Immature natural killer cell (primary cell): ENCODE data around the gene LPAR6. TPM values are rescaled to one million over a fixed set of nuclear protein-coding genes. Genes with fewer than 3 reads are reported as not detected.
A peak's percentile ranks its signal among the peaks of the same experiment; 100 is the strongest.
"Not testable (repeated sequence)": the region's sequence is repeated elsewhere in the genome, so short reads cannot be mapped to it uniquely, and the experiment has no call there.

Source experiments
- DNase-seq, 3 donors: peaks; one replicate each; pipeline ENCODE4 v3.0.0; 2022; ENCODE audit warnings: mixed read lengths in 1 of 3
- H3K27ac Mint-ChIP-seq, 6 donors: one replicate each; pipeline ENCODE4 v1.8.0; 2020; ENCODE audit warnings: mixed read lengths in 6 of 6, mild to moderate bottlenecking in 5 of 6, inconsistent platforms in 4 of 6, moderate library complexity in 3 of 6
- H3K27me3 Mint-ChIP-seq, 3 donors: one replicate each; pipeline ENCODE4 v1.8.0; 2020 to 2021; ENCODE audit warnings: low read depth in 3 of 3, mild to moderate bottlenecking in 3 of 3, mixed read lengths in 3 of 3, moderate library complexity in 3 of 3, inconsistent platforms in 1 of 3
- H3K36me3 Mint-ChIP-seq, 3 donors: one replicate each; pipeline ENCODE4 v1.8.0; 2020; ENCODE audit warnings: mixed read lengths in 3 of 3, inconsistent platforms in 2 of 3, mild to moderate bottlenecking in 2 of 3
- H3K4me1 Mint-ChIP-seq, 2 donors: one replicate each; pipeline ENCODE4 v1.8.0; 2020; ENCODE audit warnings: inconsistent platforms in 2 of 2, mild to moderate bottlenecking in 2 of 2, mixed read lengths in 2 of 2, moderate library complexity in 1 of 2
- H3K4me3 Mint-ChIP-seq, 5 donors: one replicate each; pipeline ENCODE4 v1.8.0; 2020; ENCODE audit warnings: mild to moderate bottlenecking in 5 of 5, mixed read lengths in 5 of 5, inconsistent platforms in 3 of 5, moderate library complexity in 3 of 5
- H3K9me3 Mint-ChIP-seq, 6 donors: one replicate each; pipeline ENCODE4 v1.8.0; 2020; ENCODE audit warnings: mild to moderate bottlenecking in 6 of 6, mixed read lengths in 6 of 6, inconsistent platforms in 4 of 6, moderate library complexity in 3 of 6
- polyA plus RNA-seq, 3 donors: library from polyadenylated mRNA; unstranded; fragments of 300-500 nt; fragmentation: Illumina TruSeq; gene quantifications; one replicate each; pipeline ENCODE4 v1.2.3, GENCODE V29; 2021

LPAR6 gene, protein sequence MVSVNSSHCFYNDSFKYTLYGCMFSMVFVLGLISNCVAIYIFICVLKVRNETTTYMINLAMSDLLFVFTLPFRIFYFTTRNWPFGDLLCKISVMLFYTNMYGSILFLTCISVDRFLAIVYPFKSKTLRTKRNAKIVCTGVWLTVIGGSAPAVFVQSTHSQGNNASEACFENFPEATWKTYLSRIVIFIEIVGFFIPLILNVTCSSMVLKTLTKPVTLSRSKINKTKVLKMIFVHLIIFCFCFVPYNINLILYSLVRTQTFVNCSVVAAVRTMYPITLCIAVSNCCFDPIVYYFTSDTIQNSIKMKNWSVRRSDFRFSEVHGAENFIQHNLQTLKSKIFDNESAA
- 10 to 100 TPM in 2 of 3 donors, 1 to 10 TPM in 1; 9.4 to 19.3 (median 14.6) TPM for polyA plus RNA-seq

DNA sequence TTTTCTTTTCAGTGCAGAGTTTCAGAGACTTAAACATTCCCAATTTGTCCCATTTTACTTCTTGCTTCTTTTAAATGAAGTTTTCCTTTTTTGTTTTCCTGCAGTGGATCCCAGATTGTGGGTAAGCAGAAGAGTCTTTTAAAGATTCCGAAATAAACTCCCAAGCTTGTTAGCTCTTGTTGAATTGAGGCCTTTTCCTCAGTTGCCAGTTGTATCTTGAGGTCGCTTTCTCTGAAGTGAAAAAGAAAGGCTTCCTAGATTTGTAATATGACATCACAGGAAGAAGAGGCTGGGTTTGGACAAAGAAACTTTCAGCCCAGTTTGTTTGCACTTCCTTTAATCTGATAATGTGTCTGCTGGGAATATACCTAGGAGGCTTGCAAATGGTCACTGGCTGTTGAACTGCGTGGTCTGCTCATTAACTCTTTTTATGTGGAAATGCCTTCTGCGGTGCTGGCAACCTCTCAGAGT lies at the start of gene LPAR6:
TSS of gene LPAR6 (minus strand) at position 233 of the 471 bp plus-strand sequence. CDS start 690 bp downstream, outside the sequence.
- Mint-ChIP-seq H3K9me3 (no peaks in the 10 kb centered on the region), H3K27ac (peak within 1 kb of the TSS; percentile 93 to 99 (median 96)), H3K4me1 (peaks cover 47 to 76% of the 10 kb centered on the region in 2 donors), H3K36me3 (peaks cover 8 to 23% (median 22%) of the 10 kb centered on the region in 3 donors), H3K27me3 (peaks cover 0 to 7% (median 2%) of the 10 kb centered on the region in 3 donors), H3K4me3 (peak within 1 kb of the TSS; percentile 93 to 99 (median 97))
- DNase-seq: peak; percentile 25 to 31 (median 26)

DNA sequence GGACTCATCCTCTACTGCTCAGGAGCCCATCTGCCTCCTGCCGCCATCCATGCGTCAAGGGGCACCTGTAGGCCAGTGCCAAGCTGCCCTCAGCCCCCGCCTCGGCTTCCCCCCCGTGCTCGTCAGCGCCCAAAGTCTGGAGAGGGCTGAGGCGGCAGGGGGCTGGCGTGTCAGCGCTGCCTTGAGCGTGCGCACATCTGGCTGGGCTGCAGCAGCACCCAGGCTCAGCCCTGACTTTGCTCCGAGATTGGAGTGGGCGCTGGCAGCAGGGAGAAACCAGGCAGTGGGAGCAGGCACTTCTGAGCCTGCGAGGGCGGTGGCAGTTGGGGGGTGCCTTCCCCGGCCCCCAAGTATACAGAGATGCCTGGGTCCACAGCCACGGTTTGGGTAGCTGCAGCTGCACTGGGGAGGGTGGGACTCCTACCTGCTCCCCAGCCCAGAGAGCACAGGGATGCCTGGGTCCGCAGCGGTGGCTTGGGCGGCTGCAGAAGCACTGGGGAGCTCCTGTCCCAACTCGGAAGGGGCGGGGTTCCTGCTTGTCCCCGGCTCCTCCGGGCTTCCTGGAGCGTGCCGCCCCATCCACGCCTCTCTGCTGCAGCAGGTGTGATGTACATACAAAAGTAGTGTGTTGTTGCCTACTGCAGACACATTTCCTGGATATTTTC lies 44.8 kb upstream of the LPAR6 start:
- peak in 1 of 3 donors; percentile 7 for DNase-seq
- H3K4me1 Mint-ChIP-seq: peaks cover 7 to 12% of the 10 kb centered on the region in 2 donors
- peaks cover 0 to 5% (median 0%) of the 10 kb centered on the region in 3 donors for H3K27me3 Mint-ChIP-seq
- peak overlapping the region in 1 of 5 donors; percentile 73 for H3K4me3 Mint-ChIP-seq
- H3K27ac Mint-ChIP-seq: peak overlapping the region in 2 of 6 donors; percentile 17 to 18
- no peaks in the 10 kb centered on the region for H3K9me3 Mint-ChIP-seq
- peaks cover 21 to 60% (median 54%) of the 10 kb centered on the region in 3 donors for H3K36me3 Mint-ChIP-seq

DNA sequence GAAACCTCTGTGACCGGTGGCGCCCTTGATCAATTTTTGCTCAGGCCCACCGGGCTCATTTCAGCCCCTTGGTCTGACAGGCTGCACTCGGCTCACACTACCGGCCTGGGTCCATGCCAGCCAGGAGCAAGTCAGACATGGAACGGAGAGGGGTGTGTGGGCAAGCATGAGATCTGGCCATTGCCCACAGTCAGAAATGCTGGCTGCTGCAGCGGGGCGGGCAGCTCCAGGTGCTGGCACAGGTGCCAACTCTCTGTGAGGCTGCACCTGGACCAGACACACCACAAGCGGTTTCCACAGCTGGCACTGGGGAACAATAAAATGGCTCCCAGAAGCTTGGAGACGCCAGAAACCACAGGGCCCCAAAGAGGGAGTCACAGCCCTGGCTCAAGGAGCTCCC lies 43.6 kb upstream of the LPAR6 start:
- H3K27me3 Mint-ChIP-seq: peaks cover 0 to 5% (median 0%) of the 10 kb centered on the region in 3 donors
- no peak overlapping the region for H3K27ac Mint-ChIP-seq
- no peak for DNase-seq
- H3K36me3 Mint-ChIP-seq: peaks cover 28 to 64% (median 60%) of the 10 kb centered on the region in 3 donors
- peaks cover 3 to 7% (median 6%) of the 10 kb centered on the region in 6 donors for H3K9me3 Mint-ChIP-seq
- peaks cover 7 to 12% of the 10 kb centered on the region in 2 donors for H3K4me1 Mint-ChIP-seq
- no peak overlapping the region for H3K4me3 Mint-ChIP-seq

DNA sequence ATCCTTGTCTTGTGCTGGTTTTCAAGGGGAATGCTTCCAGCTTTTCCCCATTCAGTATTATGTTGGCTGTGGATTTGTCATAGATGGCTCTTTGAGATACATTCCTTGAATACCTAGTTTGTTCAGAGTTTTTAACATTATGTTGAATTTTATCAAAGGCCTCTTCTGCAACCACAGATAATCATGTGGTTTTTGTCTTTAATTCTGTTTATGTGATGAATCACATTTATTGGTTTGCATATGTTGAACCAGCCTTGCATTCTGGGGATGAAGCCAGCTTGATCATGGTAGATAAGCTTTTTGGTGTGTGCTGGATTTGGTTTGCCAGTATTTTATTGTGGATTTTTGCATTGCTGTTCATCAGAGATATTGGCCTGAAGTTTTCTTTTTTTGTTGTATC lies 38.3 kb upstream of the LPAR6 start:
- H3K9me3 Mint-ChIP-seq: peaks cover 3 to 18% (median 15%) of the 10 kb centered on the region in 6 donors
- peaks cover 33 to 35% of the 10 kb centered on the region in 2 donors for H3K4me1 Mint-ChIP-seq
- not testable (repeated sequence) for H3K27ac Mint-ChIP-seq, H3K4me3 Mint-ChIP-seq, H3K27me3 Mint-ChIP-seq, DNase-seq
- peaks cover 21 to 46% (median 45%) of the 10 kb centered on the region in 3 donors for H3K36me3 Mint-ChIP-seq

DNA sequence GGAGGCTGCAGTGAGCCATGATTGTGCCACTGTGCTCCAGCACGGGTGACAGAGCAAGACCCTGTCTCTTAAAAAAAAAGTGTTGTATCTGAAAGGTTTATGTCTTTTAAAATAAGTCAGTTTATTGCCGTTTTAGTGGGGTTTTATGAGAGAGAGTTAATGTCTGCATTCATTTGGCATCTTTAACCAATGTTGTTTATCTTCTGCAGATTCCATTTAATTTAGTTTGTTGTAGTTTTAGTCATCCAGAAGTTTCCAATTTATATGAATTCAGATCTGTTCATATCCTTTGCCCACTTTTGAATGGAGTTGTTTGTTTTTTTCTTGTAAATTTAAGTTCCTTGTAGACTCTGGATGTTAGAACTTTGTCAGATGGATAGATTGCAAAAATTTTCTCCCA lies 36.7 kb upstream of the LPAR6 start:
- Mint-ChIP-seq H3K9me3 (peaks cover 3 to 18% (median 15%) of the 10 kb centered on the region in 6 donors), H3K36me3 (peaks cover 19 to 37% (median 34%) of the 10 kb centered on the region in 3 donors), H3K4me3 (peak overlapping the region in 4 of 5 donors; percentile 71 to 84 (median 75)), H3K4me1 (peaks cover 29% of the 10 kb centered on the region in 2 donors), H3K27me3 (peaks cover 0 to 3% (median 2%) of the 10 kb centered on the region in 3 donors), H3K27ac (peak overlapping the region in 2 of 6 donors; percentile 26 to 40)
- no peak for DNase-seq

DNA sequence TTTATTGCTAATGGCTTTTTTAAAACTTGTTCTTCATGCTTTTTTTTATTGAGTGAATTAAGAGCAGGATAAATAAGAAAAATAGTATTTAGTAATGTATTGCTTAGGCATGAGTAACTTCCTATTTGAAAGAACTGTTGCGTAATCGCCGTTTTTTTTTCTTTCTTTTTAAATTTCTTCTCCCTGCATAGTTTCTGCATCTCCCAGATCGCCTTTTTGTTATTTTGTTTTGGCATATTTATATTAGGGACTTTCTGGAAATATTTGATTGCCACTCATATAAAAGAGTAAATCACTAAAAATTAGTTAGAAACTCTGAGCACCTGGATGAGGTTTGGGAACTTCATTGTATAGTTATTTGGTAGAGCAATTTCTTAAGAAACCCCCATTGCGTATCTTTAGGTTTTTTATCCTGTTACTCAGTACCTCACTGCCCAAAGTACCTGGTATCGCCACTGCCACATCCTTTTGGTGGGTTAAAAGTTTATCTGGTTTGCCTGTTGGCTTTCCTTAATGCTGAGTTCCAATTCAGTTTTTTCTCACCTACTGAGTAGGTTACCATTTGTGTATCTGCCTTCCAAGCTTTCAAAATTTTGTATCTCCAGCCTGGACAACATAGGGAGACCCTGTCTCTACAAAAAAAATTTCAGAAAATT lies 36.2 kb upstream of the LPAR6 start:
- Mint-ChIP-seq H3K27ac (peak overlapping the region; percentile 23 to 61 (median 26)), H3K9me3 (peaks cover 3 to 18% (median 15%) of the 10 kb centered on the region in 6 donors), H3K4me3 (peak overlapping the region; percentile 71 to 84 (median 78)), H3K27me3 (peaks cover 0 to 6% (median 2%) of the 10 kb centered on the region in 3 donors), H3K4me1 (peaks cover 24 to 26% of the 10 kb centered on the region in 2 donors), H3K36me3 (peaks cover 19 to 33% (median 31%) of the 10 kb centered on the region in 3 donors)
- DNase-seq: no peak

DNA sequence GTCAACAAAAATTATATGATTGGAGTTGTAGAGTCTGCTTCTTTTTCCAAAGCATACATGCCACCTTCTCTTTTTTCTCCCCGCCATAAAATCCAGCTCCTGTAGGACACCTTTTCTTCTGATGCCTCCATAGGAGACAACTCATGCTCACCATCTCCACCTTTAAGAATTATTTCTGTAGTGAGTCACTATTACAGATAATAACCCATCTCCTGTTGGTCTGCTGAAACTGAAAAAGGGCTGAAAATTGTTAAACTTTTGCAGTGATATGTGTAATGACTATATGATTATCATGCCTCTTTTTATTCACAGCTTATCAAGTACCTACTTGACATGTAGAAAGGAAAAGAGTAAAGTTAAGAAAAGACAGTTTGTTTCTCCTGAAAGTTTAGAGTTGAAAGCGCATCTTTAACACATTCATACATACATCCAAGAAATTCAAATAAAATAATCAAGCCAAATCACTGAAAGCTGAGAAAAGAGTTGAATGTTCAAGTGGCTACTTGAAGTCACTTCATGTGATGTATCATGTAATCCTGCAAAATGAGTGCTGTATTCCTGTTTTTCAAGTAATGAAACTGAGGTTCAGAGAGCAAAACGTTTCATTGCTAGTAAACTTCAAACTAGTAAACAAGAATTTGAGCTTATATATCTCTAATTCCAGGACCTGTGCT lies 35.5 kb upstream of the LPAR6 start:
- Mint-ChIP-seq H3K36me3 (peaks cover 16 to 29% (median 25%) of the 10 kb centered on the region in 3 donors), H3K27ac (peak overlapping the region; percentile 4 to 61 (median 30)), H3K4me1 (peaks cover 26 to 30% of the 10 kb centered on the region in 2 donors), H3K9me3 (peaks cover 3 to 18% (median 15%) of the 10 kb centered on the region in 6 donors), H3K4me3 (peak overlapping the region; percentile 71 to 84 (median 78)), H3K27me3 (peaks cover 0 to 6% (median 2%) of the 10 kb centered on the region in 3 donors)
- no peak for DNase-seq

DNA sequence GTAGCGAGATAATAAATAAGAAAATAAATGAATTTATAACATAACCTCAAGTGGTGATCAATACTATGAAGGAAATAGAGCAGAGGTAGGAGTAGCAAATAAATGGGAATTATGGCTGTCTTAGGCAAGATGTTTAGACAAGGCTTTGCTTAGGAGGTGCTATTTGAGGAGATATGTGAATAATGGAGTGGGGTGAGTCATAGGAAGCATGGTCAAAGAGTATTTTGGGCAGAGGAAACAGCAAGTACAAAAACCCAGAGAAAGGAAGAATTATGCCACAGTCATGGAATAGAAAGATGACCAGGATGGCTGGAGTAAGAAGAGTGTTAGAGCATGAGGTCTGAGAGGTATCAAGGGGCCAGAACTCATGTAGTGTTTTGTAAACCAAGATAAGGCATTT lies 33.6 kb upstream of the LPAR6 start:
- DNase-seq: no peak
- Mint-ChIP-seq H3K27ac (no peak overlapping the region), H3K9me3 (peaks cover 0 to 12% (median 8%) of the 10 kb centered on the region in 6 donors), H3K4me3 (no peak overlapping the region), H3K27me3 (peaks cover 0 to 6% (median 2%) of the 10 kb centered on the region in 3 donors), H3K4me1 (peaks cover 26 to 31% of the 10 kb centered on the region in 2 donors), H3K36me3 (peaks cover 5 to 12% (median 8%) of the 10 kb centered on the region in 3 donors)

DNA sequence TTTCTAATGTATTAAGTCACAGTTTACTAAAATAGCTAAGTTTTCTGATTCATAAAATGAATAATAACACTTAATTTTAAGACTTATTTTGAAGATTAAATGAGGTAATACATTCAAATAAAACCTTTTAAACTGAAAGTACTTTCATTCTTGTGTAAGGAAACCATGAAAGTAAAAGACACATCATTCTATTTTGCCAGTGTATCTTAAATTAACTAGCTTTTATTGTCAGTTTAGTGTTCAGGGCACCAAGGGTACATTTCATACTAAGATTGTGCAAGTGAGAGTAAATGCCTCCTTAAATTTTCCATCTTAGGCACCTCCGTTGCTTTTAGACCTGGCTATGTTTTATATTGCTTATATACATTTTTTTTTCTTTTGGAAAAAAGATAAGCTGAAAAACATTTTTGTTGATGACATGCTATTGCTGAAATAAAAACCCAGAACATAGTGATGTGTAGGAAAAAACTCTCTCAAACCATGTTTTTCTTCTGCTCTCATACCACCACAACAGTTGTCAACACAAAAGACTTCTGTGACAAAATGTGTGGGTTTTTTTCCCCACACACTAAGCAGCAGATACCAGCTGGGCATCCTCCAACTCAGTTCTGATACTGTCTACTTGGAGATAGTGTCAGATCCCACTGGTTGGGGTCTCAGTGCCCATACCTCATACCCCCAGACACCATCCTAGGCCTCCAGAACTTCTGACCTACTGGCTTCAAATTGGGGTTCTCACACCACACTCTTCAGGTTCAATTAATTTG lies 30.7 kb upstream of the LPAR6 start:
- H3K36me3 Mint-ChIP-seq: no peaks in the 10 kb centered on the region
- DNase-seq: no peak
- H3K9me3 Mint-ChIP-seq: no peaks in the 10 kb centered on the region
- peak overlapping the region in 5 of 6 donors; percentile 26 to 57 (median 48) for H3K27ac Mint-ChIP-seq
- H3K4me3 Mint-ChIP-seq: peak overlapping the region in 4 of 5 donors; percentile 26 to 43 (median 30)
- H3K4me1 Mint-ChIP-seq: peaks cover 6 to 16% of the 10 kb centered on the region in 2 donors
- peaks cover 0 to 6% (median 0%) of the 10 kb centered on the region in 3 donors for H3K27me3 Mint-ChIP-seq

DNA sequence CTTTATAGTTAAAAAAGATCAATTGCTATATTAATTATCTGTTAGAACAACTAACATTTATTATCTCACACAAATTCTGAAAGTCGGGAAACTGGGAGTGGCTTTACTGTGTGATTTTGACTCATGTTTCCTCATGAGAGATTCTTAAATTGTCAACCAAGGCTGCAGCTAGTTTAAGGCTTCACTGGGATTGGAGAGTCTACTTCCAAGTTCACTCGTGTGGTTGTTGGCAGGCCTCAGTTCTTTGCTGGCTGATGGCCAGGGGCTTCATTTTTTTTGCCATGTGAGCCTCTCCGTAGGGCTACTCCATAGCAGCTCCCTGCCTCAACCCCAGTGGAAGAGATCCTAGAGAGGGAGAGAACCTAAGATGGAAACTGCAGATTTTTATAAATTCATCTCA lies 24.5 kb upstream of the LPAR6 start:
- DNase-seq: no peak
- Mint-ChIP-seq H3K4me3 (no peak overlapping the region), H3K36me3 (peaks cover 3 to 18% (median 8%) of the 10 kb centered on the region in 3 donors), H3K4me1 (peaks cover 12 to 24% of the 10 kb centered on the region in 2 donors), H3K9me3 (no peaks in the 10 kb centered on the region), H3K27me3 (no peaks in the 10 kb centered on the region), H3K27ac (no peak overlapping the region)

DNA sequence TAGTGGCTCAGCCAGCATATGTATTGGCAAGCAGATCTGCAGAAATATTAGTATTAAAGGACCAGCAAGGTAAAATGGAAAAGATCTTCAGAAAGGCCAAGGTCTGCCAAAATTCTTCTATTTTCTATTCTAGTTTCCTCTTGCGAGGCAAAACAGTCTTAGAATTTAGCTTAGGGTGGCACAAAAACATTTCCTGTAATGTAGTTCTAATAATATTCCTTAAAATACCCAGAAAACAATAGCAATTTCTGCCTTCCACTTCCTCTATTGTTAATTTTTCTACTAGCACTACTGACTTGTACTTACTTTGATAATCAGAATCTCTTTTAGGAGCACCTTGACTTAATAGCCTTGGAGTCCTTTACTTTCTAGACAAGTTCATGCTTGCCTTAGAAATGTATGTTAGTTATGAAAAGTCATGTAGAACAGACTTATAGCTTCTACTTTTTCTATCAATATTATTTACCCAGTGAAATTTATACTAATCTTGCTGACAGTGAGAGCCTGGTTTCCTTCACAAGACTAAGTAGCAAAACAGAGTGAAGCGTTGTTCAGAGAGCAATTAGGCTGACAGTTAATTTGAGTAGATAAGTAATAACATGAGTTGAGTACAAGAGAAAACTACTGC lies 23.9 kb upstream of the LPAR6 start:
- Mint-ChIP-seq H3K27me3 (no peaks in the 10 kb centered on the region), H3K36me3 (peaks cover 3 to 18% (median 8%) of the 10 kb centered on the region in 3 donors), H3K4me3 (no peak overlapping the region), H3K4me1 (peaks cover 13 to 30% of the 10 kb centered on the region in 2 donors), H3K9me3 (no peaks in the 10 kb centered on the region), H3K27ac (no peak overlapping the region)
- DNase-seq: no peak

DNA sequence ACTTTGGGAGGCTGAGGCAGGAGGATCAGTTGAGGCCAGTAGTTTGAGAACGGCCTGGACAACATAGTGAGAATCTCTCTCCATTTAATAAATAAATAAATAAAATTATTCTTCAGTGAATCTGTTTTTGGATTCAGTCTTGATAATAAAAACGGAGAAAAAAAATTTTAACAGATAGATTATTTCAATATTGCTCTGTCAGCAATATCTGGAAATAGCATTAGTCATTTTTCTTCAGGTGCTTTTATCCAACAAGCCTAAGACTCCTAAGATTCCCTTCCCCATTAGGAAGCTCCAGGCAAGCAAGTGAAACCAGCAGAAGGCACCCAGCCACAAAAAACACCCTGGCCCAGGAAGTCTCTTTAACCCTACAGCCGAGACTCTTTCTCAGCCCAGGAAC lies 21.3 kb upstream of the LPAR6 start:
- Mint-ChIP-seq H3K27ac (no peak overlapping the region), H3K27me3 (no peaks in the 10 kb centered on the region), H3K9me3 (no peaks in the 10 kb centered on the region), H3K4me3 (no peak overlapping the region), H3K4me1 (peaks cover 17 to 46% of the 10 kb centered on the region in 2 donors), H3K36me3 (peaks cover 3 to 18% (median 8%) of the 10 kb centered on the region in 3 donors)
- no peak for DNase-seq
